HG03108 (cell line): ENCODE measurements around the gene ARSJ.

Experiments used
- ATAC-seq: cut with Tn5 transposase; IDR thresholded peaks from one replicate; pipeline ENCODE4 v1.9.1; 2021; ENCODE audit warnings: moderate library complexity; ENCODE audit not compliant: unreplicated experiment

Gene ARSJ

GRCh38 chr4:113990886-113991285 lies 11.4 kb upstream of the ARSJ start:
- no peak for ATAC-seq

- no peak for ATAC-seq
Measured at GRCh38 chr4:113987382-113987941, 8.0 kb upstream of the ARSJ start.

- no peak for ATAC-seq
Measured at GRCh38 chr4:113982181-113982580, 2.7 kb upstream of the ARSJ start.

- ATAC-seq = no peak
Measured at GRCh38 chr4:113981591-113981990, 2.1 kb upstream of the ARSJ start.

- no peak for ATAC-seq
Measured at GRCh38 chr4:113979905-113980615, 613 bp upstream of the ARSJ start.

GRCh38 chr4:113978561-113979147 lies 793 bp downstream of the ARSJ start:
- ATAC-seq = no peak

- no peak for ATAC-seq
Measured at GRCh38 chr4:113978105-113978504, 1.3 kb downstream of the ARSJ start.

GRCh38 chr4:113977526-113977855 lies 2.0 kb downstream of the ARSJ start:
- ATAC-seq = no peak

- ATAC-seq = no peak
Measured at GRCh38 chr4:113976741-113977525, 2.5 kb downstream of the ARSJ start.

GRCh38 chr4:113975578-113975977 lies 3.9 kb downstream of the ARSJ start:
- ATAC-seq = no peak

GRCh38 chr4:113974467-113974866 lies 5.0 kb downstream of the ARSJ start:
- ATAC-seq = no peak

GRCh38 chr4:113973345-113973744 lies 6.1 kb downstream of the ARSJ start:
- no peak for ATAC-seq

GRCh38 chr4:113972781-113973180 lies 6.7 kb downstream of the ARSJ start:
- no peak for ATAC-seq

GRCh38 chr4:113971706-113972360 lies 7.6 kb downstream of the ARSJ start:
- no peak for ATAC-seq

- no peak for ATAC-seq
Measured at GRCh38 chr4:113969709-113970334, 9.6 kb downstream of the ARSJ start.

- ATAC-seq = no peak
Measured at GRCh38 chr4:113968473-113968872, 11.0 kb downstream of the ARSJ start.

- ATAC-seq = no peak
Measured at GRCh38 chr4:113967687-113968086, 11.8 kb downstream of the ARSJ start.

GRCh38 chr4:113962719-113963265 lies 16.7 kb downstream of the ARSJ start:
- ATAC-seq = no peak

- ATAC-seq = no peak
Measured at GRCh38 chr4:113962016-113962347, 17.5 kb downstream of the ARSJ start.

GRCh38 chr4:113960684-113961321 lies 18.6 kb downstream of the ARSJ start:
- no peak for ATAC-seq
